Superior temporal gyrus (tissue), 1 donor: ENCODE measurements around the gene SPC24.
"Not testable (repeated sequence)": the region's sequence is repeated elsewhere in the genome, so short reads cannot be mapped to it uniquely, and the experiment has no call there.

ENCODE experiments used
- DNase-seq: peaks from one replicate; pipeline ENCODE4 v3.0.0-alpha.2; 2016; ENCODE audit errors: extremely low spot score

The SPC24 gene

DNA sequence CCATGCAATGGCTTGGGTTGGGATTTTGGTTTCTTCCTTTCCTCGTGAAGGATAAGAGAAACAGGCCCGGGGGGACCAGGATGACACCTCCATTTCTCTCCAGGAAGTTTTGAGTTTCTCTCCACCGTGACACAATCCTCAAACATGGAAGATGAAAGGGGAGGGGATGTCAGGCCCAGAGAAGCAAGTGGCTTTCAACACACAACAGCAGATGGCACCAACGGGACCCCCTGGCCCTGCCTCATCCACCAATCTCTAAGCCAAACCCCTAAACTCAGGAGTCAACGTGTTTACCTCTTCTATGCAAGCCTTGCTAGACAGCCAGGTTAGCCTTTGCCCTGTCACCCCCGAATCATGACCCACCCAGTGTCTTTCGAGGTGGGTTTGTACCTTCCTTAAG is 24.1 kb downstream of the SPC24 start:
- no peak for DNase-seq

DNA sequence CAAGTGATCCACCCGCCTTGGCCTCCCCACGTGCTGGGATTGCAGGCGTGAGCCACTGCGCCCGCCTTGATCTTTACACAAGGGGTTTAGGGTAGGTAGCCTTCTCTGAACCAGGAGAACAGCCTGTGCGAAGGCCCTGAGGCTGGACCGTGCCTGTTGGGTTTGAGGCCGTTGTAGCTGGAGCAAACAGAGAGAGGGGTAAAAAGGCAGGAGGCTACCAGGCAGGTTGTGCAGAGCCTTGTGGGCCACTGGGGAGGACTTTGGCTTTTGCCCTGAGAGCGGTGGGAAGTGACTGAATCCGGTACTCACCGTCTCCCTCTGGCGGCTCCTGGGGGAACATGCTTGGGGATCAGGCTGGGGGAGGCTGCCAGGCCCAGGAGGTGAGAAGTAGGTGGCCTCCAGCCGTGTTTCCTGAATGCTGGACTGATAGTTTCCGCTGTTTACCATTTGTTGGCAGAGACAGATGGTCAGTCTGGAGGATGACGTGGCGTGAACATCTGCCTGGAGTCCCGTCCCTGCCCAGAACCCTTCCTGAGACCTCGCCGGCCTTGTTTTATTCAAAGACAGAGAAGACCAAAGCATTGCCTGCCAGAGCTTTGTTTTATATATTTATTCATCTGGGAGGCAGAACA is 24.6 kb downstream of the SPC24 start:
- DNase-seq, result peak; percentile 69

DNA sequence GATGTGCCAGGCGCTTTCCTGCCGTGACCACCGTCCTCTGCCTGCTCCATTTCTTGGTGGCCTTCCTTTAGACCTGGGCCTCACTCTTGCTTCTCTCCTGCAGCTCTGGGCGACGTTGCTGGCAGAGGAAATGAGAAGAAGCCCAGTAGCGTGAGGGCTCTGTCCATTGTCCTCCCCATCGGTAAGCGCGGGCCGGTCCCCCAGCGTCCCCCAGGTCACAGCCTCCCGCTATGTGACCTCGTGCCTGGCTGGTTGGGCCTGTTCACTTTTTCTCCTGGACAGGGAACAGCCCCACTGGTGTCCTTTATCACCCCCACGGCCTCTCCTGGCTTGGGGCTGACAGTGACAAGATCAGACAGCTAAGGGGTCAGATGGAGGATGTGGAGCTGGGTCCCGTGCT is 27.7 kb downstream of the SPC24 start:
- no peak for DNase-seq

DNA sequence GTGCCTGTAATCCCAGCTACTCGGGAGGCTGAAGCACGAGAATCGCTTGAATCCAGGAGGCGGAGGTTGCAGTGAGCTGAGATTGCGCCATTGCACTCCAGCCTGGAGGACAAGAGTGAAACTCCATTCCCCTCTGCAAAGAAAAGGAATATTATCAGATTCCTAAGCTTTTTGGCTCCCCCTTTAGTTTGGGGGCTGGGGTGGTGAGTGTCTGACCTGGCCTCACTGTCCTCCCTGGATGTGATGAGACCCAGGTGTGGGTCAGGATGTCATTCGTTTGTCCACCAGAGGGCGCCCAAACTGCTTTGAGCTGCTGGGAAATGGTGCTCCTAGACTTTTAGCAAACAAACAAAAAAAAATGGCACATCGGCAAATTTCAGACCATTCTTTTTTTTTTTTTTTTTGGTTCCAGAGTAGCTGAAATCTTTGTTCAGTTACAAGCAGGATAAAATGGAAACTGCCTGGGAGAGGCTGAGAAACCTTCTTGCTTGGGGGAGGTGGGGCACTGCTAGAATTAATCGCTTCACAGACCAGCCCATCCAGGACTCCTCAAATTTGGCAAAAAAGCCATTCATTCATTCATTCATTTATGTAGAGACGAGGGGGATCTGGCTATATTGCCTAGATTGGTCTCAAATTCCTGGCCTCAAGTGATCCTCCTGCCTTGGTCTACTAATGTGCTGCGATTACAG is 29.4 kb downstream of the SPC24 start:
- peak; percentile 88 for DNase-seq

DNA sequence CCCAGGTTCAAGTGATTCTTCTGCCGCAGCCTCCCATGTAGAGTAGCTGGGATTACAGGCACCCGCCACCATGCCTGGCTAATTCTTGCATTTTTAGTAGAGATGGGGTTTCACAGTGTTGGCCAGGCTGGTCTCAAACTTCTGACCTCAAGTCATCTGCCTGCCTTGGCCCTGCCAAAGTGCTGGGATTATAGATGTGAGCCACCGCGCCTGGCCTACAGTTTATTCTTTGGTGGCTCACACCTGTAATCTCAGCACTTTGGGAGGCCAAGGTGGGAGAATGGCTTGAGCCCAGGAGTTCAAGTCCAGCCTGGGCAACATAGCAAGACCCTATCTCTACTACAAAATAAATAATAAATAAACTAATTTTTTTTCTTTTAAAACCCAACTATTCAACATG is 31.4 kb downstream of the SPC24 start:
- DNase-seq, result not testable (repeated sequence)

DNA sequence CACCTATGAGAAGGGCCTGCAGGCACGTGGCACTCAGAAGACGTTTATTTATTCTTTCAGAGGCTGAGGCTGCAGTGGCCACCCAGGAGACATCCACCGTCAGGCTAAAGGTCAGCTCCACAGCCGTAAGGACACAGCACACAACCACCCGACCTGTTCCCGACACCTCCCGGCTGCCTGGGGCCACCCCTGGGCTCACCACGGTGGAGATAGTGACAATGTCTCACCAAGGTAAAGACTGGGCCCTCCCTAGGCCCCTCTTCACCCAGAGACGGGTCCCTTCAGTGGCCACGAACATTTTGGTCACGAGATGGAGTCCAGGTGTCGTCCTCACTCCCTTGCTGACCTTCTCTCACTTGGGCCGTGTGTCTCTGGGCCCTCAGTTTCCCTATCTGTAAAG is 32.5 kb downstream of the SPC24 start:
- DNase-seq, result no peak

DNA sequence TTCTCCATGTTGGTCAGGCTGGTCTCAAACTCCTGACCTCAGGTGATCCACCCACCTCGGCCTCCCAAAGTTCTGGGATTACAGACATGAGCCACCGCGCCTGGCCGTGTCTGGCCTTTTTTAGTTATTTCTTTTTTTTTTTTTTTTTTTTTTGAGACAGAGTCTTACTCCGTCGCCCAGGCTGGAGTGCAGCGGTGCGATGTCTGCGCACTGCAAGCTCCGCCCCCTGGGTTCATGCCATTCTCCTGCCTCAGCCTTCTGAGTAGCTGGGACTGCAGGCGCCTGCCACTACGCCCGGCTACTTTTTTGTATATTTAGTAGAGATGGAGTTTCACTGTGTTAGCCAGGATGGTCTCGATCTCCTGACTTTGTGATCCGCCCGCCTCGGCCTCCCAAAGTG is 33.6 kb downstream of the SPC24 start:
- DNase-seq, result not testable (repeated sequence)

DNA sequence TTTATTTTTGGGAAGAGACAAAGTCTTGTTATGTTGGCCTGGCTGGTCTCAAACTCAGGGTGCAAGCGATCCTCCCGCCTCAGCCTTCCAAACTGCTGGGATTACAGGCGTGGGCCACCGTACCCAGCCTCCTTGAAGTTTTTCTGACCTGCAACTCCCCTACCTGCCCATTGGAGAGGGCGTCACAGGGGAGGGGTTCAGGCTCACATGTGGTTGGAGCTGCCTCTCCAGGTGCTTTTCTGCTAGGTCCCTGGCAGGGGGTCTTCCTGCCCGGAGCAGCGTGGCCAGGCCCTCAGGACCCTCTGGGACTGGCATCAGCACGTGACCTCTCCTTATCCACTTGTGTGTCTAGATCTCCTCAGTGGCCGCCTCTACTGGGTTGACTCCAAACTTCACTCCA is 39.1 kb downstream of the SPC24 start:
- DNase-seq, result no peak

DNA sequence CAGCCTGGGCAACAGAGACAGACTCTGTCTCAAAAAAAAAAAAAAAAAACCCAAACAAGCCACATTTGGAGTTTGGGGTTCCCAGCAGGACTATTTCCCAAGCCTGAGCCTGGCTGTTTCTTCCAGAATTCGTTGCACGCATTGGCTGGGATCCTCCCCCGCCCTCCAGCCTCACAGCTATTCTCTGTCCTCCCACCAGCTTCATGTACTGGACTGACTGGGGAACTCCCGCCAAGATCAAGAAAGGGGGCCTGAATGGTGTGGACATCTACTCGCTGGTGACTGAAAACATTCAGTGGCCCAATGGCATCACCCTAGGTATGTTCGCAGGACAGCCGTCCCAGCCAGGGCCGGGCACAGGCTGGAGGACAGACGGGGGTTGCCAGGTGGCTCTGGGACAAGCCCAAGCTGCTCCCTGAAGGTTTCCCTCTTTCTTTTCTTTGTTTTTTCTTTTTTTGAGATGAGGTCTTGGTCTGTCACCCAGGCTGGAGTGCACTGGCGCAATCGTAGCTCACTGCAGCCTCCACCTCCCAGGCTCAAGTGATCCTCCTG is 39.6 kb downstream of the SPC24 start:
- DNase-seq, result no peak

DNA sequence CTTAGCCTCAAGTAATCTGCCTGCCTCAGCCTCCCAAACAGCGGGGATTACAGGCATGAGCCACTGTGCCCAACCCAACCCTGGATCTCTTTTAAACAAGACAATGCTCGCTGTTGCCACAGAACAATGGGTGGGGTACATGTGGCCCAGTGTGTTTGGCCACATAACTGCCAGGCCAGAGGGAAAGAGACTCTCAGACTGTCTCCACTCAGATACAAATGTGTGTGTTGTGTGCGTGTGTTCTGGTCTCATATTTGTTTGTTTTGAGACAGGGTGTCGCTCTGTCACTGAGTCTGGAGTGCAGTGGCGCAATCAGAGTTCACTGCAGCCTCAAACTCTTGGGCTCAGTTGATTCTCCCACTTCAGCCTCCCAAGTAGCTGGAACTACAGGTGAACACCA is 40.5 kb downstream of the SPC24 start:
- no peak for DNase-seq

DNA sequence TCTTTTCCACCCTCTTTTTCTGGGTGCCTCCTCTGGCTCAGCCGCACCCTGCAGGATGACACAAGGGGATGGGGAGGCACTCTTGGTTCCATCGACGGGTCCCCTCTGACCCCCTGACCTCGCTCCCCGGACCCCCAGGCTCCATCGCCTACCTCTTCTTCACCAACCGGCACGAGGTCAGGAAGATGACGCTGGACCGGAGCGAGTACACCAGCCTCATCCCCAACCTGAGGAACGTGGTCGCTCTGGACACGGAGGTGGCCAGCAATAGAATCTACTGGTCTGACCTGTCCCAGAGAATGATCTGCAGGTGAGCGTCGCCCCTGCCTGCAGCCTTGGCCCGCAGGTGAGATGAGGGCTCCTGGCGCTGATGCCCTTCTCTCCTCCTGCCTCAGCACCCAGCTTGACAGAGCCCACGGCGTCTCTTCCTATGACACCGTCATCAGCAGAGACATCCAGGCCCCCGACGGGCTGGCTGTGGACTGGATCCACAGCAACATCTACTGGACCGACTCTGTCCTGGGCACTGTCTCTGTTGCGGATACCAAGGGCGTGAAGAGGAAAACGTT is 42.4 kb downstream of the SPC24 start:
- no peak for DNase-seq

DNA sequence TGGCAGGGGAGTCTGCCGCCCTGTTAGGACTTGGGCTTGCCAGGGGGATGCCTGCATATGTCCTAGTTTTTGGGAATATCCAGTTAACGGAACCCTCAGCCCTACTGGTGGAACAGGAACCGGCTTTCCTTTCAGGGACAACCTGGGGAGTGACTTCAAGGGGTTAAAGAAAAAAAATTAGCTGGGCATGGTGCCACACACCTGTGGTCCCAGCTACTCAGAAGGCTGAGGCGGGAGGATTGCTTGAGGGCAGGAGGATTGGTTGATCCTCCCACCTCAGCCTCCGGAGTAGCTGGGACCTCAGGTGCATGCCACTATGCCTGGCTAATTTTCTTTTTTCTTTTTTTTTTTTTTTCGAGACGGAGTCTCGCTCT is 43.8 kb downstream of the SPC24 start:
- no peak for DNase-seq

DNA sequence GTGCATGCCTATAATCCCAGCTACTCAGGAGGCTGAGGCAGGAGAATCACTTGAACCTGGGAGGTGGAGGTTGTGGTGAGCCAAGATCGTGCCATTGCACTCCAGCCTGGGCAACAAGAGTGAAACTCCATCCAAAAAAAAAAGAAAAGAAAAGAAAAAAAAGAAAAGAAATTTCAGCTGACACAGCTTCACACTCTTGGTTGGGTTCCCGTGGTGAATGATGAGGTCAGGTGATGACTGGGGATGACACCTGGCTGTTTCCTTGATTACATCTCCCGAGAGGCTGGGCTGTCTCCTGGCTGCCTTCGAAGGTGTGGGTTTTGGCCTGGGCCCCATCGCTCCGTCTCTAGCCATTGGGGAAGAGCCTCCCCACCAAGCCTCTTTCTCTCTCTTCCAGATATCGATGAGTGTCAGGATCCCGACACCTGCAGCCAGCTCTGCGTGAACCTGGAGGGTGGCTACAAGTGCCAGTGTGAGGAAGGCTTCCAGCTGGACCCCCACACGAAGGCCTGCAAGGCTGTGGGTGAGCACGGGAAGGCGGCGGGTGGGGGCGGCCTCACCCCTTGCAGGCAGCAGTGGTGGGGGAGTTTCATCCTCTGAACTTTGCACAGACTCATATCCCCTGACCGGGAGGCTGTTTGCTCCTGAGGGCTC is 44.3 kb downstream of the SPC24 start:
- no peak for DNase-seq

DNA sequence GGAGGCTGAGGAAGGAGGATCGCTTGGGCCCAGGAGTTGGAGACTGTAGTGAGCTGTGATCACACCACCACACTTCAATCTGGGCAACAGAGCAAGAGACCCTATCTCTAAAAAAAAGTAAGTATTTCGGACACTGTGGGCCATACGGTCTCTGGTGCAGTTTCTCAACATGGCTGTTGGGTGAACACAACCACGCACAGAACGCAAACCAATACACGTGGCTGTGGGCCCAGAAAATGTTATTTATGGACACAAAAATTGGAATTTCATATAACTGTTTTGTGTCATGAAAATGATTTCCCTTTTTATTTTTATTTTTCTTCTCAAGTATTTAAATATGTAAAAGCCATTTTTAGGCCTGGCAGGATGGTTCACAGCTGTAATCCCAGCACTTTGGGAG is 46.8 kb downstream of the SPC24 start:
- DNase-seq, result no peak

DNA sequence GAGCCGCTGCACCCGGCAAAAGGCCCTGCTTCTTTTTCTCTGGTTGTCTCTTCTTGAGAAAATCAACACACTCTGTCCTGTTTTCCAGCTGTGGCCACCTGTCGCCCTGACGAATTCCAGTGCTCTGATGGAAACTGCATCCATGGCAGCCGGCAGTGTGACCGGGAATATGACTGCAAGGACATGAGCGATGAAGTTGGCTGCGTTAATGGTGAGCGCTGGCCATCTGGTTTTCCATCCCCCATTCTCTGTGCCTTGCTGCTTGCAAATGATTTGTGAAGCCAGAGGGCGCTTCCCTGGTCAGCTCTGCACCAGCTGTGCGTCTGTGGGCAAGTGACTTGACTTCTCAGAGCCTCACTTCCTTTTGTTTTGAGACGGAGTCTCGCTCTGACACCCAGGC is 49.1 kb downstream of the SPC24 start:
- DNase-seq, result no peak

DNA sequence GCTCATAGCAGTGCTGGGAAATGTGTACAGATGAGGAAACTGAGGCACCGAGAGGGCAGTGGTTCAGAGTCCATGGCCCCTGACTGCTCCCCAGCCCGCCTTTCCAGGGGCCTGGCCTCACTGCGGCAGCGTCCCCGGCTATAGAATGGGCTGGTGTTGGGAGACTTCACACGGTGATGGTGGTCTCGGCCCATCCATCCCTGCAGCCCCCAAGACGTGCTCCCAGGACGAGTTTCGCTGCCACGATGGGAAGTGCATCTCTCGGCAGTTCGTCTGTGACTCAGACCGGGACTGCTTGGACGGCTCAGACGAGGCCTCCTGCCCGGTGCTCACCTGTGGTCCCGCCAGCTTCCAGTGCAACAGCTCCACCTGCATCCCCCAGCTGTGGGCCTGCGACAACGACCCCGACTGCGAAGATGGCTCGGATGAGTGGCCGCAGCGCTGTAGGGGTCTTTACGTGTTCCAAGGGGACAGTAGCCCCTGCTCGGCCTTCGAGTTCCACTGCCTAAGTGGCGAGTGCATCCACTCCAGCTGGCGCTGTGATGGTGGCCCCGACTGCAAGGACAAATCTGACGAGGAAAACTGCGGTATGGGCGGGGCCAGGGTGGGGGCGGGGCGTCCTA is 50.5 kb downstream of the SPC24 start:
- no peak for DNase-seq

DNA sequence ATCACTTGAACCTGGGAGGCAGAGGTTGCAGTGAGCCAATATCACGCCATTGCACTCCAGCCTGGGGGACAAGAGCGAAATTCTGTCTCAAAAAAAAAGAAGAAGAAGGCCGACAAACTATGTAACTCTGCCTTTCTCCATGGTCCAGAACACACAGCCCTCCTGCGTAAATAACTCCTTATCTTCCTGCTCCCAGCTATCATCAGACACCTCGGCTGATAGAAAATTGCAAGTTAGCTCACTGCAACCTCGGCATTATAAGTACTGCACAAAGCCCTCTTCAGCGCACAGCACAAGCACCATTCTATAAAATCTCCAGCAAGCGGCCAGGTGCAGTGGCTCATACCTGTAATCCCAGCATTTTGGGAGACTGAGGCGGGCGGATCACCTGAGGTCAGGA is 51.9 kb downstream of the SPC24 start:
- DNase-seq, result not testable (repeated sequence)

DNA sequence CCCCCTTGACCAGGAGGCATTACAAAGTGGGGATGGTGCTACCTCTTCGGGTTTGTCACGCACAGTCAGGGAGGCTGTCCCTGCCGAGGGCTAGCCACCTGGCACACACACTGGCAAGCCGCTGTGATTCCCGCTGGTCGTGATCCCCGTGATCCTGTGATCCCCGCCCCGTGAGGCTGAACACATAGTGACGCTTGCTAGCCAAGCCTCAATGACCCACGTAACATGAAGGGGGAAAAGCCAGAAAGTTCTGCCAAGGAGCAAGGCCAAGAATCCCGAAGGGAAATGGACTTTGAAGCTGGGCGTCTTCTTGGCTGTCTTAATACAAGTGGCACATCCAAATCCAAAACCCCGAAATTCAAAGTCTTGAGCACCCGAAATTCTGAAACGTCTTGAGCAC is 52.6 kb downstream of the SPC24 start:
- no peak for DNase-seq

DNA sequence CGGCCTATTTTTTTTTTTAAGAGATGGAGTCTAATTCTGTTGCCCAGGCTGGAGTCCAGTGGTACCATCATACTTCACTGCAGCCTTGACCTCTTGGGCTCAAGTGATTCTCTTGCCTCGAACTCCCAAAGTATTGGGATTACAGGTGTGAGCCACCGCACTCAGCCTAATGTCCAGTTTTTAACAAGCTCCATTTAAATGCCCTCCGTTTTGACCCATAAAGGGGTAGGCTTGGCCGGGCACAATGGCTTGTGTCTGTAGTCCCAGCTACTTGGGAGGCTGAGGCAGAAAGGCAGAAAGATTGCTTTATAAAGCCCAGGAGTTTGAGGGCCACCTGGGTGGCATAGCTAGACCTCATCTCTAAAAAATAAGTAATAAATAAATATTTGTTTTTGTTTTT is 54.5 kb downstream of the SPC24 start:
- no peak for DNase-seq

DNA sequence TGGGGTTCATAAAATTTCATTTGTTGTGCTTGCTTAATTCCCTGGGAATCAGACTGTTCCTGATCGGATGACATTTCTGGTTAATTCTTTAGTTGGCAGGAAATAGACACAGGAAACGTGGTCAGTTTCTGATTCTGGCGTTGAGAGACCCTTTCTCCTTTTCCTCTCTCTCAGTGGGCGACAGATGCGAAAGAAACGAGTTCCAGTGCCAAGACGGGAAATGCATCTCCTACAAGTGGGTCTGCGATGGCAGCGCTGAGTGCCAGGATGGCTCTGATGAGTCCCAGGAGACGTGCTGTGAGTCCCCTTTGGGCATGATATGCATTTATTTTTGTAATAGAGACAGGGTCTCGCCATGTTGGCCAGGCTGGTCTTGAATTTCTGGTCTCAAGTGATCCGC is 55.5 kb downstream of the SPC24 start:
- no peak for DNase-seq

DNA sequence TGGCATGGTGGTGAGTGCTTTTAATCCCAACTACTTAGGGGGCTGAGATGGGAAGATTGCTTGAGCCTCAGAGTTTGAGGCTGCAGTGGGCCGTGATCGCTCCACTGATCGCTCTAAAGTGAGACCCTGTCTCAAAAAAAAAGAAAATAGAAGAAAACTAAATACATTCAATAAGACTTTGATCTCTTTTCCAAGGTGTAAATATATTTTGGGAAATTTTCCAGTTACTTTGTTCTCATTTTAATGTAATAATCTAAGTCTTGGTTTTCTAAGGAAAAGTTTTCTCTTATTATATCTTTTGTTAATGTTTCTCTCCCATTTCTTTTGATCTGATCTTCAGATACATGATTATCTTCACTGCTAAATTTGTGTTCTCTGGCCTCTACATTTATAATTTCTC is 56.7 kb downstream of the SPC24 start:
- no peak for DNase-seq

DNA sequence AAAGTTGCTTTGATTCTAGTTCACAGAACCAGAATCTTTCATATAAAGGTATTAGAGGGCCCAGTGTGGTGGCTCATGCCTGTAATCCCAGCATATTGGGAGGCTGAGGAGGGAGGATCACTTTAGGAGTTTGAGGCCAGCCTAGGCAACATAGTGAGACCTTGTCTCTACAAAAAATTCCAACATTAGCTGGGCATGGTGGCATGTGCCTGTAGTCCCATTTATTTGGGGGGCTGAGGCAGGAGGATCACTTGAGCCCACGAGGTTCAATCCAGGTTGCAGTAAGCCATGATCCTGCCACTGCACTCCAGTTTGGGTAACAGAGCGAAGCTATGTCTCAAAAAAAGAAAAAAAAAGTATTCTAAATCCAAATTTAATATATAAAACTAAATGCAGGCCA is 57.3 kb downstream of the SPC24 start:
- no peak for DNase-seq
